HT-29 (cell line): ENCODE data around the gene TAC4. TPM values are rescaled to one million over a fixed set of nuclear protein-coding genes. Genes with fewer than 3 reads are reported as not detected.
A peak's percentile ranks its signal among the peaks of the same experiment; 100 is the strongest.
"Not testable (repeated sequence)": the region's sequence is repeated elsewhere in the genome, so short reads cannot be mapped to it uniquely, and the experiment has no call there.

Experiments used
- DNase-seq: peaks from one replicate; pipeline ENCODE4 v3.0.0-alpha.2; 2015; ENCODE audit warnings: low spot score
- total RNA-seq: library from RNA; depleted of rRNA; stranded (reverse); fragments of >200 nt; shearing (Covaris generic); gene quantifications from 2 replicates; pipeline ENCODE4 v1.2.3, GENCODE V29; 2014

Gene TAC4
- total RNA-seq, 1 experiment from 2014 or later: not detected

GRCh38 chr17:49843774-49844350 is 4.0 kb downstream of the TAC4 start:
- DNase-seq: peak; percentile 39

- DNase-seq: no peak
Observed at GRCh38 chr17:49842846-49843245, 5.0 kb downstream of the TAC4 start.

GRCh38 chr17:49842371-49842770 is 5.5 kb downstream of the TAC4 start:
- no peak for DNase-seq

- no peak for DNase-seq
Observed at GRCh38 chr17:49841548-49841947, 6.3 kb downstream of the TAC4 start.

- no peak for DNase-seq
Observed at GRCh38 chr17:49839455-49839854, 8.4 kb downstream of the TAC4 start.

GRCh38 chr17:49836111-49837030 is 11.5 kb downstream of the TAC4 start:
- DNase-seq: peak; percentile 80

GRCh38 chr17:49835472-49835871 is 12.4 kb downstream of the TAC4 start:
- no peak for DNase-seq

- DNase-seq: no peak
Observed at GRCh38 chr17:49834118-49834743, 13.6 kb downstream of the TAC4 start.

- no peak for DNase-seq
Observed at GRCh38 chr17:49832840-49833599, 14.8 kb downstream of the TAC4 start.

- DNase-seq: no peak
Observed at GRCh38 chr17:49830605-49831004, 17.3 kb downstream of the TAC4 start.

GRCh38 chr17:49829026-49829425 is 18.8 kb downstream of the TAC4 start:
- no peak for DNase-seq

GRCh38 chr17:49828325-49828724 is 19.5 kb downstream of the TAC4 start:
- DNase-seq: not testable (repeated sequence)

- no peak for DNase-seq
Observed at GRCh38 chr17:49825645-49826044, 22.2 kb downstream of the TAC4 start.

GRCh38 chr17:49823614-49824013 is 24.3 kb downstream of the TAC4 start:
- no peak for DNase-seq

GRCh38 chr17:49822829-49823228 is 25.0 kb downstream of the TAC4 start:
- no peak for DNase-seq

GRCh38 chr17:49821916-49822315 is 26.0 kb downstream of the TAC4 start:
- peak; percentile 82 for DNase-seq

GRCh38 chr17:49821466-49821865 is 26.4 kb downstream of the TAC4 start:
- no peak for DNase-seq

- DNase-seq: no peak
Observed at GRCh38 chr17:49820773-49821172, 27.1 kb downstream of the TAC4 start.

- DNase-seq: no peak
Observed at GRCh38 chr17:49819651-49820050, 28.2 kb downstream of the TAC4 start.

- DNase-seq: no peak
Observed at GRCh38 chr17:49819138-49819537, 28.7 kb downstream of the TAC4 start.

GRCh38 chr17:49817993-49818392 is 29.9 kb downstream of the TAC4 start:
- no peak for DNase-seq

- DNase-seq: no peak
Observed at GRCh38 chr17:49815761-49816281, 32.0 kb downstream of the TAC4 start.
